ENCODE results near the gene MOV10. TPM values are rescaled to one million over a fixed set of nuclear protein-coding genes. Genes with fewer than 3 reads are reported as not detected.

The MOV10 gene
- total and polyA plus RNA-seq, 9 of the 15 experiments (the other 6 are each of a cell fraction or from before 2014, with no cell fraction given), result 16.7 to 105 (median 49.5) TPM

DNA sequence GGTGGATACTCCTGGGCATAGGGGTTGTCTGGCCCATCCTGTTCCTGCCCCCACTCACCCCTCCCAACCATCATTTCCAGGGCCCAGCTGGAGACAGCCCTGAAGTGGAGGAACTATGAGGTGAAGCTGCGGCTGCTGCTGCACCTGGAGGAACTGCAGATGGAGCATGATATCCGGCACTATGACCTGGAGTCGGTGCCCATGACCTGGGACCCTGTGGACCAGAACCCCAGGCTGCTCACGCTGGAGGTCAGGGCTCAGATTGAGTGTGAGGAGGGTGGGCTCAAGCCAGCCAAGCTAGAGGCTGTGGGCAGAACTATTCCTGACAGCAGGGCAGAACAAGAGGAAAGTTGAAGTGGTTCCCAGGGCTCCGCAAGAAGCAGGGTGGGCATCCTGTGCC lies 18.2 kb downstream of the MOV10 start:
- H2AFZ ChIP-seq (ENCODE audit: low read depth, low read length), result no peak overlapping the region
- DNase-seq (ENCODE audit: extremely low read depth in 1 of 4, low spot score in 3 of 4) (no peak), FAIRE-seq (no peak), ATAC-seq (no peak)
- H3K4me1 ChIP-seq (replicated peaks in 1 of 2; ENCODE audit: control insufficient read depth in 2 of 2, insufficient read depth in 2 of 2, low read length in 2 of 2), result peaks cover 20 to 36% of the 10 kb centered on the region in 2 experiments
- WGBS (ENCODE audit: insufficient coverage, low coverage, missing lambda C conversion rate), result 95% methylated on average over 5 of the region's 5 CpGs
- H3K4me3 ChIP-seq, result no peak overlapping the region
- no peak overlapping the region for H3K27ac ChIP-seq (ENCODE audit: extremely low read depth, low read depth, low read length)
- intact Hi-C loops (cut with micrococcal nuclease) (no loop called here), in situ Hi-C loops (cut with MboI) (no loop called here)
- H3K36me3 ChIP-seq (ENCODE audit: control insufficient read depth, insufficient read depth, low read length), result peaks cover 83% of the 10 kb centered on the region
- CTCF ChIA-PET (ENCODE audit: low intra/inter-chr PET ratio), result no interaction called here
- POLR2A ChIA-PET, result interaction anchor here (1.1 to 8.7 kb wide), 3 partner anchors 8 to 18 kb away, joined by 3 to 104 read pairs (median 4); partner anchors contain the start of gene MOV10
- no peak for TF ChIP-seq ZNF79 (CRISPR knock-in tag; IDR thresholded peaks at IDR 0.05; ENCODE audit: low read depth)
- TF ChIP-seq RBM25 (IDR thresholded peaks at IDR 0.05; ENCODE audit: low read depth, low read length, severe bottlenecking), result no peak
- no peak for TF ChIP-seq ILF3 (IDR thresholded peaks at IDR 0.05; ENCODE audit: borderline replicate concordance)
- TF ChIP-seq, protein P1, sequence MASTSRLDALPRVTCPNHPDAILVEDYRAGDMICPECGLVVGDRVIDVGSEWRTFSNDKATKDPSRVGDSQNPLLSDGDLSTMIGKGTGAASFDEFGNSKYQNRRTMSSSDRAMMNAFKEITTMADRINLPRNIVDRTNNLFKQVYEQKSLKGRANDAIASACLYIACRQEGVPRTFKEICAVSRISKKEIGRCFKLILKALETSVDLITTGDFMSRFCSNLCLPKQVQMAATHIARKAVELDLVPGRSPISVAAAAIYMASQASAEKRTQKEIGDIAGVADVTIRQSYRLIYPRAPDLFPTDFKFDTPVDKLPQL (IDR thresholded peaks at IDR 0.05; ENCODE audit: extremely low read depth, insufficient read length), result no peak
- no peaks in the 10 kb centered on the region for H3K27me3 ChIP-seq (ENCODE audit: control insufficient read depth in 2 of 2, insufficient read depth in 2 of 2, low read length in 2 of 2)
- H3K9me3 ChIP-seq (replicated peaks; ENCODE audit: control insufficient read depth, insufficient read depth, low read depth, low read length), result no peaks in the 10 kb centered on the region
- BruUV-seq (replicated peaks), result no TSS peak
- H4K20me1 ChIP-seq (replicated peaks; ENCODE audit: control insufficient read depth, insufficient read depth, low read length), result peaks cover 3% of the 10 kb centered on the region; the same call in 1 of the 2 replicates
- H3K9me1 ChIP-seq (ENCODE audit: control insufficient read depth, insufficient read depth, low read length), result peaks cover 9% of the 10 kb centered on the region
- no peak overlapping the region for H3K9ac ChIP-seq (ENCODE audit: insufficient read depth in 1 of 2, low read depth in 2 of 2, low read length in 2 of 2)
- H3K79me2 ChIP-seq (ENCODE audit: control insufficient read depth, insufficient read depth, low read length), result no peaks in the 10 kb centered on the region
- H3K4me2 ChIP-seq (ENCODE audit: insufficient read depth, low read length), result no peak overlapping the region

DNA sequence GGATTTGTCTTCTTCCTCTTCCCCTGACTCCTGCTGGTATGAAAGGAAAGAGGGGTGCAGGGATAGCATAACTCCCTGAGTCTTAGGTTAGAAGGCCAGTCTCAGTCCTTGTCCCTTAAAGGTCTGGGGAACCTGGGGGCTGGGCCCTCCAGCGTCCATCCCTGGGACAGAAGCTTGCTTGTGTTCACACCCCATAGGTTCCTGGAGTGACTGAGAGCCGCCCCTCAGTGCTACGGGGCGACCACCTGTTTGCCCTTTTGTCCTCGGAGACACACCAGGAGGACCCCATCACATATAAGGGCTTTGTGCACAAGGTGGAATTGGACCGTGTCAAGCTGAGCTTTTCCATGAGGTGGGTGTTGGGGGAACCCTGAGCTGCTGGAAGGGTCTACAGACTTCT lies 19.4 kb downstream of the MOV10 start:
- BruUV-seq (replicated peaks), result no TSS peak
- H3K36me3 ChIP-seq (ENCODE audit: control insufficient read depth, insufficient read depth, low read length), result peaks cover 87% of the 10 kb centered on the region
- peaks cover 9% of the 10 kb centered on the region for H3K9me1 ChIP-seq (ENCODE audit: control insufficient read depth, insufficient read depth, low read length)
- peaks cover 5% of the 10 kb centered on the region; the same call in 2 of the 3 replicates for H3K79me2 ChIP-seq (ENCODE audit: control insufficient read depth, insufficient read depth, low read length)
- no peak overlapping the region for H3K4me2 ChIP-seq (ENCODE audit: insufficient read depth, low read length)
- CTCF ChIA-PET (ENCODE audit: low intra/inter-chr PET ratio), result no interaction called here
- H3K4me3 ChIP-seq, result no peak overlapping the region
- no peaks in the 10 kb centered on the region for H4K20me1 ChIP-seq (replicated peaks; ENCODE audit: control insufficient read depth, insufficient read depth, low read length)
- no peak overlapping the region for H3K27ac ChIP-seq (ENCODE audit: extremely low read depth, low read depth, low read length)
- DNase-seq (ENCODE audit: extremely low read depth in 1 of 4, low spot score in 3 of 4) (no peak), FAIRE-seq (no peak), ATAC-seq (no peak)
- WGBS (ENCODE audit: insufficient coverage, low coverage, missing lambda C conversion rate), result 88% methylated on average over 6 of the region's 6 CpGs
- peaks cover 29 to 41% of the 10 kb centered on the region in 2 experiments for H3K4me1 ChIP-seq (replicated peaks in 1 of 2; ENCODE audit: control insufficient read depth in 2 of 2, insufficient read depth in 2 of 2, low read length in 2 of 2)
- intact Hi-C loops (cut with micrococcal nuclease) (no loop called here), in situ Hi-C loops (cut with MboI) (no loop called here)
- no peak overlapping the region for H2AFZ ChIP-seq (ENCODE audit: low read depth, low read length)
- no peaks in the 10 kb centered on the region for H3K9me3 ChIP-seq (replicated peaks; ENCODE audit: control insufficient read depth, insufficient read depth, low read depth, low read length)
- H3K9ac ChIP-seq (ENCODE audit: insufficient read depth in 1 of 2, low read depth in 2 of 2, low read length in 2 of 2), result no peak overlapping the region
- no peaks in the 10 kb centered on the region for H3K27me3 ChIP-seq (ENCODE audit: control insufficient read depth in 2 of 2, insufficient read depth in 2 of 2, low read length in 2 of 2)
- POLR2A ChIA-PET, result interaction anchor here (0.5 to 8.7 kb wide), 6 partner anchors 10 to 68 kb away, joined by 3 to 104 read pairs (median 3); partner anchors contain the start of gene MOV10
- TF ChIP-seq POLR2AphosphoS2 (IDR thresholded peaks at IDR 0.05; ENCODE audit: low read length) (no peak), POLR3A (IDR thresholded peaks at IDR 0.05; ENCODE audit: borderline replicate concordance, extremely low read depth, insufficient read depth, insufficient read length) (no peak), RB1 (IDR thresholded peaks at IDR 0.05; ENCODE audit: low read depth) (no peak), HNRNPK (IDR thresholded peaks at IDR 0.05; ENCODE audit: low read depth, low read length, poor library complexity, severe bottlenecking) (no peak), SMARCA5 (IDR thresholded peaks at IDR 0.05) (no peak), PTTG1 (tag; IDR thresholded peaks at IDR 0.05; ENCODE audit: low read depth) (no peak), ZNF347 (CRISPR knock-in tag; IDR thresholded peaks at IDR 0.05; ENCODE audit: low read depth) (no peak), ZNF408 (CRISPR knock-in tag; IDR thresholded peaks at IDR 0.05; ENCODE audit: low read depth) (no peak), PPARD (CRISPR knock-in tag; IDR thresholded peaks at IDR 0.05) (no peak), NEUROD1 (IDR thresholded peaks at IDR 0.05; ENCODE audit: borderline replicate concordance, low read depth, low read length, partially characterized antibody) (no peak)
- TF ChIP-seq, protein P2, sequence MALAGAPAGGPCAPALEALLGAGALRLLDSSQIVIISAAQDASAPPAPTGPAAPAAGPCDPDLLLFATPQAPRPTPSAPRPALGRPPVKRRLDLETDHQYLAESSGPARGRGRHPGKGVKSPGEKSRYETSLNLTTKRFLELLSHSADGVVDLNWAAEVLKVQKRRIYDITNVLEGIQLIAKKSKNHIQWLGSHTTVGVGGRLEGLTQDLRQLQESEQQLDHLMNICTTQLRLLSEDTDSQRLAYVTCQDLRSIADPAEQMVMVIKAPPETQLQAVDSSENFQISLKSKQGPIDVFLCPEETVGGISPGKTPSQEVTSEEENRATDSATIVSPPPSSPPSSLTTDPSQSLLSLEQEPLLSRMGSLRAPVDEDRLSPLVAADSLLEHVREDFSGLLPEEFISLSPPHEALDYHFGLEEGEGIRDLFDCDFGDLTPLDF (CRISPR knock-in tag; IDR thresholded peaks at IDR 0.05), result no peak
